ENCODE measurements around the gene OGA.

OGA gene

DNA sequence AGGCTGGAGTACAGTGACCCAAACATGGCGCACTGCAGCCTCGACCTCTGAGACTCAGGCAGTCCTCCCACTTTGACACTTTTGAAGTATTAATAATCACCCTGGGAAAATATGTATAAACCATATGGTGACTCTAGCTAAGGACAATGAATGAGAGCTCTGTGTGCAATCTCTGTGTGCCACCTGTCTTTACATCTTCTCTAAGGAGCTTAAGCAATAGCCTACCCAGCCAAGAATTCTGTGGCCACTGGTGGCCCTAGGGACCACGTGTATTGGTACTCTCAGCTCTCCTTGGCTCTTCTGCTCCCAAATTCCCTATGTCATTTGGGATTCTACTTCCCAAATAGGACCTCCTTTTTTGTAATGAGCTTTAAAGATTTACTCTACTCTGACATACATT is 66.0 kb downstream of the OGA start:
- no peak for DNase-seq

DNA sequence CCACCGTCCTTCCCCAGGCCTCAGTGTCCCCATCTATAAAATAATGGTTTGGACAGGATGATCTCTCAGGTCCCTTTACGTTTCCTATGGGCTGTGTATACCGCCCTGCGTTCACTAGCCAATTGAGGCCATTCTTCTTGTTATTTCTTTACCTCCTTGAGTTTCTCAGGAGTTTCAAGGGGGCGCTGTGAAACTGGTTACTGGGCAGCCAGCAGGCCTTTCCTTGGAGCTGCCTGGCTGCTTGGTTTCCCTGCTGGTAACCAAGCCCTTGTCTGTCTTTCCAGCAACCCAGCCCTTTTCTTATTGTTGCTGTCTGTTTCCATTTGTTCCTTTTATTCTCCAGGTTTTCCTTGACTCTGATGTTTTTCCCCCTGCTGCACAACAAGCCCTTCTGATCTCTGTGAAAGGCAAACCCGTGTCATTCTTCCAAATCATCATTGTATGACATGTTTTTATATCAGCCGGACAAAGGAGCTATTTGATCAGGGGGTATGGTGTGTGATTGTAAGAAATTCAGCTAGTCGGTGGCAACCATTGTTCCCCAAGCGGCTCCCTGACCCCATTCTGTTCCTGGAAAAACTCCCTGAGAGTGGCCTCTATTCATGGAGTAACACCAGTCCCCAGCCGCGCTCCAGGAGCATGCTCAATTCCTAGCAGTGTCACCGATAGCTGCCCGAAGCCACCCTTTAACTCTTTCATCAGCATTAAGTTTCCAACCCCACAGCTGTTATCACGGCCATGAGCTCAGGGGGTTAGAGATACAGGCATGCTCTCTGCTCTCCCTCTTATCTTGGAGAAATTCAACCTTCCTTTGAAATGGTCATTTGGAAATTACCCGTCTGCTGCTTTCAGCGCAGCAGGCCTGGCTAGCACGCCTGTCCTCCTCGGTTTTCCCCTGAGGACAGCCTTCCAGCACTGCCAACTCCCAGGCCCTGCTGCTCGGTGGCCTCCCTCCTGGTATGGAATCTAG is 68.9 kb downstream of the OGA start:
- no peak for DNase-seq

DNA sequence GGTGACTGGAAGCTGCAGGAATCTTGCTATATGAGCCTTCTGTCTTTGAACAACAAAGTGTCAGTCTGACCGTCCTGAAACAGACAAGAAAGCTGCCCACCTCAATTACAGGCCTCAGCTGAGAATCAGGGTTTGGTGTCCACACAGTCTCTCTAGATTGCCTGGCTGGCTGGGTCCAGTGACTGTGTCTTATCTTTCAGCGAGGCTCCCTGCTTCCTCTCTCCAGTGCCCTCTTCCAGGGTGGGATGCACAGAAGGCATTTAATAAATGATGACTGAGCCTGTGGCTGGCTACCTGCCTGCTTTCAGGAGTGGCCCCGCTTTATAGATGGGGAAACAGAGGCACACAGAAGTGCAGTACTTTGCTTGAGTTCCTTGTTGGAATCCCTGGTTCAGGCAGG is 69.7 kb downstream of the OGA start:
- no peak for DNase-seq

DNA sequence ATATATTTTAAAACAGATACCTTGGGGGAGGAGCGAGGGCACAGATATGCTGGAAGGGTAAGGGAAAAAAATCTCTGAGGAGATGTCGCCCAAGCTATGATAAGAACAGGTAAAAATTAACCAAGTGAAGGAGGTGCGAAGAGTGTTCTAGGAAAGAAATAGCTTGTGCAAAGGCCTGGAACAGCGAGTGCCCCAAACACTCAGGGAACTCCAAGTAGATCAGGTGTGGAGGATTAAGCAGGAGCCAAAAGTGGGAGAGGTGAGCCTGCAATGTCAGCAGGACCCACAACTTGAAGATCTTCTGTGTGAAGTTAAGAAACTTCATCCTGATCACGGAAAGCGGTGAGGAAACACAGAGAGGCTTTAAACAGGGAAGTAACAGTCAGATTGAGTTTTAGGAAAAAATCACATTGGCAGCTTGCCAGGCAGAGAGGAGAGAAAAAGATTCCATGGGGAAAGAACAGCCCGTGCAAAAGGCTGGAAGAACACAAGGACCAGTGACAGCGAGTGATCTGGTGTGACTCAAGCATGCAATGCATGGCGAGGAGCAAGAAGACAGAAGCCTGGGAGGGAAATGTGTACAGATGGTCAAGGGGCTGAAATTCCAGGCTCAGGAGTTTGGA is 73.1 kb downstream of the OGA start:
- no peak for DNase-seq

DNA sequence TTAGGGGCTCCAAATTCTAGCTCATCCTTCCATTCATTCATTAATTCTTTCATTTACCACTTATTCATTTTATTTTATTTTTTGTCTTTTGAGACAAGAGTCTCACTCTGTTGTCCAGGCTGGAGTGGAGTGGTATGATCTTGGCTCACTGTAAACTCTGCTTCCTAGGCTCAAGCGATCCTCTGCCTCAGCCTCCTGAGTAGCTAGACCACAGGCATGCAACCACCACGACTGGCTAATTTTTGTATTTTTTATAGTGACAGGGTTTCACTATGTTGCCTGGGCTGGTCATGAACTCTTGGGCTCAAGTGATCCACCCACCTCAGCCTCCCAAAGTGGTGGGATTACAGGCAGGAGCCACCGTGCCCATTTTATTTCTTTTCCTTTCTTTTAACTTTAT is 74.0 kb downstream of the OGA start:
- no peak for DNase-seq

DNA sequence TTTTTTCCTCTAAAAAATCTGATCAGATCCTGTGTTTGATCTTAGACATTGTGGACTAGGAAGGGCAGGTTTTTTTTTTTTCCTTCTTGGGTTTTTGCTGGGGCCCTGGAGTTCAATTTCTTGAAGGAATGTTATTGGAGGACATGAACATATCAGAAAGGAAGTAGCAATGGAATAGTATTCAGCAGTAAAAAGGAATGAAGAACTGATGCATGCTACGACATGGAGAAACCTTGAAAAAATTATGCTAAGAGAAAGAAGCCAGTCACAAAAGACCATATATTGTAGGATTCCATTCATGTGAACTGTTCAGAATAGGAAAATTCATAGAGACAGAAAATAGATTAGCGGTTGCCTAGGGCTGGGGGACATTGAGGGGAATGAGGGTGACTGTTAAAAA is 76.3 kb downstream of the OGA start:
- no peak for DNase-seq

DNA sequence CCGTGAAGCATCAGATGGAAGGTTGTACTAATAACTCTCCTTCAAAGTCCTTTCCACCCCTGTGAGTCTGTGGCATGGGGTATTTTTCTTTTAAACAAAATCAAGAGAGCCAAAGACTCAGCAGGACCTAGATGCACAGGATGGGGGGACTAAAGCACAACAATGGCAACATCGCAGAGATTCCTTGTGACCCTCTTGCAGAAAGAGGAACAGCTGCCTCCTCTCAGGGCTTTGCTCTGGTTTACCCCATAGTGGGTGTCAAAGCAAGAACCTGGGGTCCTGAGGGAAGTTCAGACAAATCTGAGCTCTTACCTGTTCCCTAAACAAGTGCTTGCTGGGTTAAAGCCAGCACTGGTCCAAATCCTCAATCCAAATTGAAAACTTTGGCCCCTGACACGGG is 81.6 kb downstream of the OGA start:
- DNase-seq, result no peak
